Caco-2 (cell line): ENCODE results near the gene ANKRD30A. TPM values are rescaled to one million over a fixed set of nuclear protein-coding genes. Genes with fewer than 3 reads are reported as not detected.
"Not testable (repeated sequence)": the region's sequence is repeated elsewhere in the genome, so short reads cannot be mapped to it uniquely, and the experiment has no call there.

Experiments
- BruUV-seq: library from RNA; stranded (reverse); fragments of 400-500 nt; replicated peaks from 2 replicates; lab custom pipeline; 2021; lab: Mats Ljungman, UMichigan
- CTCF ChIA-PET: fragments of 300-600 bp; sonication (Branson Sonifier 250); formaldehyde crosslinking; loops from one replicate; lab custom pipeline; 2022; ENCODE audit warnings: antibody characterized with exemption; lab: Charles Lee
- POLR2A ChIA-PET: fragments of 300-600 bp; sonication (Branson Sonifier 250); formaldehyde crosslinking; loops from one replicate; lab custom pipeline; 2022; ENCODE audit warnings: antibody characterized with exemption; lab: Charles Lee
- DNase-seq, 2 experiments: peaks; one replicate each; pipeline versions ENCODE4 v3.0.0 to v3.0.0-alpha.2; 2020 to 2022
- H3K27me3 ChIP-seq: replicated peaks from 2 replicates; pipeline ENCODE4 v1.6.0; 2011; ENCODE audit warnings: low read length; ENCODE audit not compliant: control insufficient read depth, insufficient read depth
- H3K36me3 ChIP-seq: 2 replicates; pipeline ENCODE4 v1.5.1; 2011; ENCODE audit warnings: low read length; ENCODE audit not compliant: control insufficient read depth, insufficient read depth
- H3K4me1 ChIP-seq: fragments of 250-450 bp; sonication (Bioruptor Pico); 2 replicates; pipeline ENCODE4 v1.5.1; 2020; ENCODE audit warnings: mild to moderate bottlenecking
- H3K4me3 ChIP-seq: 2 replicates; pipeline ENCODE4 v1.5.1; 2011; ENCODE audit warnings: low read depth, mild to moderate bottlenecking, control low read depth, low read length
- H3K9me3 ChIP-seq: fragments of 250-450 bp; sonication (Bioruptor Pico); 2 replicates; pipeline ENCODE4 v1.5.1; 2020; ENCODE audit warnings: mild to moderate bottlenecking, moderate library complexity
- H3K27ac Mint-ChIP-seq: one replicate; pipeline ENCODE4 v1.8.0; 2022; ENCODE audit warnings: mixed read lengths; ENCODE audit not compliant: unreplicated experiment
- H3K27me3 Mint-ChIP-seq: one replicate; pipeline ENCODE4 v1.8.0; 2022; ENCODE audit warnings: mixed read lengths; ENCODE audit not compliant: insufficient read depth, unreplicated experiment
- H3K36me3 Mint-ChIP-seq: one replicate; pipeline ENCODE4 v1.8.0; 2022; ENCODE audit warnings: mild to moderate bottlenecking, mixed read lengths; ENCODE audit not compliant: insufficient read depth, unreplicated experiment
- H3K4me1 Mint-ChIP-seq: one replicate; pipeline ENCODE4 v1.8.0; 2022; ENCODE audit warnings: low read depth, mixed read lengths; ENCODE audit not compliant: unreplicated experiment
- H3K4me3 Mint-ChIP-seq: one replicate; pipeline ENCODE4 v1.8.0; 2022; ENCODE audit warnings: mild to moderate bottlenecking, moderate library complexity, mixed read lengths; ENCODE audit not compliant: unreplicated experiment
- H3K9me3 Mint-ChIP-seq: one replicate; pipeline ENCODE4 v1.8.0; 2022; ENCODE audit warnings: mixed read lengths; ENCODE audit not compliant: unreplicated experiment
- CTCF ChIP-seq, 2 experiments: fragments of 200-600 bp in 1 of 2; IDR thresholded peaks; 1 replicate in 1 of 2; 2 replicates in 1 of 2; pipeline versions ENCODE4 v1.5.1 to v1.8.0; 2011 to 2022; ENCODE audit warnings: antibody characterized with exemption in 1 of 2, control low read depth in 1 of 2, inconsistent platforms in 1 of 2, low read depth in 1 of 2, low read length in 1 of 2, mild to moderate bottlenecking in 1 of 2, moderate library complexity in 1 of 2; ENCODE audit not compliant: insufficient read depth in 1 of 2, severe bottlenecking in 1 of 2, unreplicated experiment in 1 of 2
- intact Hi-C: fragments of 100-400 bp; cut with micrococcal nuclease; formaldehyde crosslinking; loops from one replicate; pipeline ENCODE4 v1.10.0; 2022; ENCODE audit not compliant: unreplicated experiment
- total RNA-seq: library from RNA; stranded (reverse); gene quantifications from 2 replicates; pipeline ENCODE4 v1.2.3, GENCODE V29; 2022

The ANKRD30A gene
- total RNA-seq, 1 experiment from 2014 or later: 0.14 TPM

DNA sequence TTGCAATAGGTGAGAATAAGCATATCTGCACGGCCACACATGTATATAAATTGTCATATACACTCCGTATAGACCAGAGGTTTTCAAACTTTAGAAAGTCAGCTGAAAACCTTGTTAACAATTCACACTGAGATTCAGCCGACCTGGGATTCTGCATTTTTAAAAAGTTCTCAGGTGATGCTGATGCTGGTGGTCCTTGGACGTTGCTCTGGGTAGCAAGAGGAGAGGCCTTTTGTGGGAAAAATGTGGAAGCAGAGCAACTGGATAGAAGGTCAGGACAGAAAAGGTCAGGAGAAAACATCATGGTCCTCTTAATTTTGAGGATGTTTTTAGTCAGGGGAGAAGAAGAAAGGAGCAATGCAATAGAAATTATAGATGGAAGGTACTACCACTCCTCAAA, 52.9 kb downstream of the ANKRD30A start:
- H3K36me3 Mint-ChIP-seq, intact Hi-C loops, H3K9me3 Mint-ChIP-seq, H3K36me3 ChIP-seq, H3K27me3 Mint-ChIP-seq, POLR2A ChIA-PET, CTCF ChIA-PET, H3K27ac Mint-ChIP-seq, DNase-seq, H3K4me3 ChIP-seq, H3K9me3 ChIP-seq, H3K27me3 ChIP-seq, H3K4me1 Mint-ChIP-seq, H3K4me1 ChIP-seq, BruUV-seq, H3K4me3 Mint-ChIP-seq: not testable (repeated sequence)

DNA sequence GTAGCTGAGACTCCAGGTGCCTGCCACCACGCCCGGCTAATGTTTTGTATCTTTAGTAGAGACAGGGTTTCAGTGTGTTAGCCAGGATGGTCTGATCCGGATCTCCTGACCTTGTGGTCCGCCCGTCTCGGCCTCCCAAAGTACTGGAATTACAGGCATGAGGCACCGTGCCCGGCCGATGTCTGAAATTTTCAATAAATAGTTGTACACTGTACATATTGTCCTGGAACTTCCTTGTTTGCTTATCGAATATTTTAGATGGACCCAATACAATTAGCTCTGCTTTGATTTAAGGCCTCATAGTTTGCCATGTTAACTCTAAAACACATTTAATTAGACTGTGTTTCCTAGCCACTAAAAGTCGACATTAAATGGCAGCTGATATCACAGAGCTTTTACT, 57.3 kb downstream of the ANKRD30A start:
- H3K4me3 Mint-ChIP-seq, BruUV-seq, H3K27ac Mint-ChIP-seq, POLR2A ChIA-PET, H3K9me3 Mint-ChIP-seq, DNase-seq, H3K4me1 Mint-ChIP-seq, H3K9me3 ChIP-seq, H3K27me3 ChIP-seq, H3K4me3 ChIP-seq, H3K36me3 Mint-ChIP-seq, H3K27me3 Mint-ChIP-seq, H3K4me1 ChIP-seq, intact Hi-C loops, CTCF ChIA-PET, H3K36me3 ChIP-seq: not testable (repeated sequence)

- Histone ChIP-seq H3K36me3 (no peaks in the 10 kb centered on the region), H3K9me3 (no peaks in the 10 kb centered on the region), H3K4me3 (no peak overlapping the region), H3K27me3 (no peaks in the 10 kb centered on the region; the same call in 1 of the 2 replicates), H3K4me1 (no peaks in the 10 kb centered on the region)
- POLR2A ChIA-PET: no interaction called here
- H3K36me3 Mint-ChIP-seq: no peaks in the 10 kb centered on the region
- no peak for DNase-seq
- intact Hi-C loops: no loop called here
- TF ChIP-seq CTCF (IDR thresholded peaks at IDR 0.05; ENCODE audit: insufficient read depth in 1 of 2, low read depth in 1 of 2, low read length in 1 of 2, severe bottlenecking in 1 of 2, unreplicated experiment in 1 of 2): no peak
- H3K4me3 Mint-ChIP-seq: no peak overlapping the region
- H3K27me3 Mint-ChIP-seq: peaks cover 6% of the 10 kb centered on the region
- BruUV-seq: no TSS peak
- CTCF ChIA-PET: no interaction called here
- H3K9me3 Mint-ChIP-seq: peaks cover 11% of the 10 kb centered on the region
- H3K27ac Mint-ChIP-seq: no peak overlapping the region
- H3K4me1 Mint-ChIP-seq: no peaks in the 10 kb centered on the region
Measured at GRCh38 chr10:37206132-37206531, 80.7 kb downstream of the ANKRD30A start.

DNA sequence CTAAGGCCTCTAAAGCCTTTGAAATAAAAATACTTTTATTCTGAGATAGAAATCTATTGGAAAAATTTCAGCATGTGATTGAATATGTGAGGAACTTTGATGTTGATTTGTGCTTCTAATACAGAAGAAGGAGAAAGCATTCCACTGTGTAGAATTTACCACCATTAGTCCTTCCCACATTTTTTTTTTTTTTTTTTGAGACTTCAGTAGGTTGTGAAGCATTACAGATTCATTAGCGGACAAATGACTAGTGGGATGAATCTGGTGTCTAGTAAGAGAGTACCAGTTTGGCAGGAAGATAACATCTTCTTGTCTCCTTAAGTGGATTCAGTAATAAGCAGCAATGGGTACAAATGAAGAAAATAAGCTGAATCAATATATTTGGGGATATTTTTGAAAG, 95.5 kb downstream of the ANKRD30A start:
- Mint-ChIP-seq H3K36me3 (no peaks in the 10 kb centered on the region), H3K9me3 (no peaks in the 10 kb centered on the region), H3K27ac (no peak overlapping the region), H3K27me3 (no peaks in the 10 kb centered on the region), H3K4me1 (no peaks in the 10 kb centered on the region), H3K4me3 (no peak overlapping the region)
- intact Hi-C loops: no loop called here
- POLR2A ChIA-PET: no interaction called here
- no TSS peak for BruUV-seq
- no peak for DNase-seq
- CTCF ChIA-PET: no interaction called here
- Histone ChIP-seq H3K4me1 (no peaks in the 10 kb centered on the region), H3K36me3 (no peaks in the 10 kb centered on the region), H3K4me3 (no peak overlapping the region), H3K27me3 (no peaks in the 10 kb centered on the region), H3K9me3 (no peaks in the 10 kb centered on the region)
- no peak for TF ChIP-seq CTCF (IDR thresholded peaks at IDR 0.05; ENCODE audit: insufficient read depth in 1 of 2, low read depth in 1 of 2, low read length in 1 of 2, severe bottlenecking in 1 of 2, unreplicated experiment in 1 of 2)
